Inflammatory macrophage treated with lipopolysaccharide for 1 hour (primary cell): ENCODE data around the gene GPR183.

ENCODE experiments used
- DNase-seq, 2 donors: peaks; one replicate each; pipeline ENCODE4 v3.0.0-alpha.2; 2020 to 2022

The GPR183 gene

DNA sequence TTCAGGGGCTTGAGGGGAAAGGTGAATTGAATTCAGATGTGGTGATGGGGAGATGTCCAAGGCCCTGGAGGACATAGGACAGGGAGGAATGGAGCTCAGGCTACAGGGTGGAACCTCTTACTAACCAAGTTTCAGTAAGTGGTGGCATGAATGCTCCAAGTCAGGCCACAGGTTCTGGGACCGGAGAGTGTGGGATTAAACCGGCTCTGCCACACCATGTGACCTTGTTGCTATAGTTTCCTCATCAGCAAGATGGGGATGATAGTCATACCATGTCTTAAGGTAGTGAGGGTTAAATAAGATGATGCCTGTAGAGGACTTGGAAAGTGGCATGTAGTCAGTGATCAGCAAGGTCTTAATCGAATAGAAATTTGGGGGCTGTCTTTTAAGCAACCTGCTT lies 16.3 kb downstream of the GPR183 start:
- no peak for DNase-seq

DNA sequence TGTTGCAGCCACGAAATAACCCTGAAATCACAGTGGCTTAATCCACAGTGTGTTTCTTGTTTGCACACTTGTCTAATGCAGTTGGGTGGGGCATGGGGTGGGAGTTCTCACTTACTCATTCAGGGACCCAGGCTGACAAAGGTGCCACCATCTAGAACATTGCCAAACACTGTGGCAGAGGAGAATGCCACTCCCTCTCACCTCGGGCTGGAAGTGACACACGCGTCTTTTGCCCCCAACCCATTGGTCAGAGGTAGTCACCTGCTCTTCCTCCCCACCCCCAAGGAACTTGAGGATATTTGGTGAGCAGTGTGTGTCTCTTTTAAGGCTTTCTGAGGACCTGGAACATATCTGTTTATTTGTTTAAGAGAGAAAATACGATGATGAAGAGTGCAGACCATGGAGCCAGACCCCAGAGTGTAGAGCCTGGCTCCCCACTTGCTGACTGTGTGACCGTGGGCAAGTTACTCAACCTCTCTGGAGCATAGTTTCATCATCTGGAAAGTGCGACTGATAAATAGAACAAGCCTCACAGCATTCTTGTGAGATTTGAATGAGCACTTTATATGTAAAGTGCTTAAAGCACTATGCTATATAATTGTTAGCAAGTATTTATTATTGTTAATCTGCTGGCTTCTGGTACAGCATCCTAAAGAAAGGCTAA lies 17.4 kb downstream of the GPR183 start:
- no peak for DNase-seq

DNA sequence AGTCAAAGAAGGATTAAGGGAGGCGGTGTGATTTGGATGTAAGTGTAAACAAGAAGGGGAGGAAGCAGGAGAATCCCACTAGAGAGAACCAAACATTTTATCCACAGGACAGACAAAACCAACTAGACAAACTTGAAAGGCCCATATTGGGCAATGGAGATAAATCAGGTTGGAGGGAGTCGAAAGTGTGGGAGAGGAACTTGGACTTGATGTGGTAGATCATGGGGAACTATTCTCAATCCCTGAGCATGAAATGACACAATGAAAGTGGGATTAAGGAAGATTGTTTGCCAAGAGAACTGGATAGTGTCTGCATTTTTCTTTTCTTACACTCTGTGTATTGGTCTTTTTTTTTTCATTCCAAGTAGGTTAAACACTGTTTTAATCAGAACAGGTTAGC lies 17.9 kb downstream of the GPR183 start:
- DNase-seq = peak in 1 of 2 donors; percentile 73

DNA sequence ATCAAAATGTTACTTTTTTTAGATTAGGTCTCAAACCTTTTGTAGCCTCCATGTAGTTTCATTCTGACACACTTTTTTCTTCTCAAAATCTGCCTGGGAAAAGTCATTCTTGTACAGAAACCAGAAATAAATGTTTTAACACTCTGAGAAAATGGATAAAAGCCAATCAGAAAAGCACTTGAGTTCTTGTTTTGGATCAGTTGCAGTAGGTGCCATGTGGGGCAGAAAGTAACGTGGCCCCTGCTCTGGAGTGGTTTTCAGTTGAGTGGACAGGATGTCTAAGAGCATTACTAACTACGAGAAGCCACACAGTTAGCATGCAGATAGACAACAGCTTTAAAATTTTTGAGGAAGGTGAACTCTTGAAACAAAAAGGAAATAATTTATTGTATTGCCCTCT lies 19.1 kb downstream of the GPR183 start:
- no peak for DNase-seq

DNA sequence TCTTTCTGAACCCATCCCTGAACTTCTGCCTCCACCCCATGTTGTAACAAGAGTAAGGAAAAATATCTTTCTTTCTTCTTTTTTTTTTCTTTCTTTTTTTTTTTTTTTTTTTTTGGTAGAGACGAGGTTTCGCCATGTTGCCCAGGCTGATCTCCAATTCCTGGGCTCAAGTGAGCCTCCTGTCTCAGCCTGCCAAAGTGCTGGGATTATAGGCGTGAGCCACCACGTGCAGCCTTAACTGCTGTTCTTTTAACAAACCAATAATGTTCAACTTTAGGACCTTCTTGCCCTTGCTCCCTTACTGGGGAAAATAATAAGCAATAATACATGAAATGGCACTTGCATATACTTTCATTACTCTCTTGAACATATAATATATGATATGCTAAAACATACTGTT lies 19.6 kb downstream of the GPR183 start:
- DNase-seq = no peak

DNA sequence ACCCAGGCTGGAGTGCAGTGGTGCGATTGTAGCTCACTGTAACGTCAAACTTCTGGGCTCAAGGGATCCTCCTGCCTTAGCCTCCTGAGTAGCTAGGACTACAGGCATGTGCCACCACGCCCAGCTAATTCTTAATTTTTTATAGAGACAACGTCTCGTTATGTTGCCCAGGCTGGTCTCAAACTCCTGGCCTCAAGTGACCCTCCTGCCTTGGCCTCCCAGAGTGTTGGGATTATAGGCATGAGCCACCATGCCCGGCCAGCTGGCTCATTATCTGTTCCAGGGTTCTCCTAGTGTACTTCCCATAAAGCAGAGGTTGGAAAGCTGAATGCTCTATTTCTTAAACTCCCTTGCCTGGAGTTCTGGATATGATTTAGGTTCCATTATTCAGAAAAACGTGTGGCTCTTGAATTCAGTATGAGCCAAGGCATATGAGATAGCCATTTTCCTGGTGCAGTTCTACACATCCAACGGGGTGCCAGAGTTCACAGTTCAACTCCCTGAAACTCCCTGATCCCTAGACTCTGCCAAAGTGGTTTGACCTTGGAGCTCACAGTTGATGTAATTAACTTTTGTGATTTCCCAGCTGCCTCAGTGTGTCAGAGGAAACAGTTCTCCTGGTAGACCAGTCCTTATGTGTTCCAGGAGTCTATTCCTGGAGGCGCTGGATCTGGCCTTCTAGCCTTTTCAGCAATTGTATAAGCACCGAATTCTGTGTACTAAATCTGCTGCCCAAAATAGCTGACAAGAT lies 21.6 kb downstream of the GPR183 start:
- DNase-seq = no peak

DNA sequence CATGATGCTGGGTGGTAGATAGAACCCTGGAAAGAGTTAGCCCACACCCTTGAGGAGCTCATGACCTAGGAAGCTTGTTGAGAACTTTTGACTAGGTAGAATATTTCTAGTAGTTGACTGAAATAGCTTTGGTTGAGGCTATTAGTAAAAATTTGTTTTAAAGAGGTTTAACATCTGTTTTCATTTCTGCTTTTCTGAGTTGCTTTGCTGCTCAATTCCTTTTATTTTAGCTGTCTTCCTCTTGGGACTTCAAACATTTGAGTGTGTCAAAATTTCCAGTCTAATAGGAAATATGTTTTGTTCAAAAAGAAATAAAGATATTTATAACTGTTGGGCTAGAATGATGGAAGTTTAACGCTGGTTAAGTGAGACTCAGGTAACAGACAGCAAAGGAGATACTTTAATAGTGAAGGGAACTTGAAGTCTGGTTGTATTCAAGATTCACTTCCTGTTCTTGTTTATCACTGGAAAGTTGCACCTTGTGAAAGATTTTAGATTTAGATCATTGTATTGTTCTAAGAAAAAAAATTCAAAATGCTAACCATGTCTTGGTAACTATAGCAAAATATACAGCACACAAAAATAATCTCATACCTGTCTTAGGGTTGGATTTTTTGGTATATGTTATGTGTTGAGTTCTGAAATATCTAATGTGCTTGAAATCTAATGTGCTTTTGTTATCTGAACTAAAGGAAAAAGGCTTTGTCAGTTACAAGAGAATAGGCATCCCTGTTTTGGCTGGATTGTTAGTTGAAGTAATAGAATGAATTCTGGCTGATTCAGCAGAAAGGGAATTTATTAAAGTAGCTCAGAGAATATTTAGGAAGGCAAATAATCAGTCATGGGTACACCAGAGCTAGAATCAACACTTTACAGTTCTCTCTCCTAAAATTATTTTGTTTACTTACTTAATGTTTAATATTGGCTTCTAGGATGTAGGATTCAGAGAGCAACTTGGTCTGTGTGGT lies 24.7 kb downstream of the GPR183 start:
- peak; percentile 62 to 71 for DNase-seq

DNA sequence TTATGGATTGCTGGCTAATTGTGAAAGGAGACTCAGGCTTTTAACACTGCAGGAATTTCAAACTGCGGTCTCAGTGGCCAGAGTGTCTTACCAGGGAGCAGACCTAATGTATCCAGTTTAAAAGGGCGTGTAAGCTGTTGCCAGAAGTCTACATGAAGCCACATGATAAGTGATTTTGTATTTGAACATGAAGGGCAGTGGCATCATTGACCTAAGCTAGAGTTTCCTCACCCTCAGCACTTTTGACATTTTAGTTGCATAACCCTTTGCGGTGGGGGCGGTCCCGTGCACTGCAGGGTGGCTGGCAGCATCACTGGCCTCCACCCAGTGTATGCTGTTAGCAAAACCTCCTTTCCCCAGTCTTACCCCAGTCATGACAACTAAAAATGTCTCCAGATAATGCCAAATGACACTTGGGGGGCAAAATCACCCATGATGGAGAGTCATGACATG lies 25.4 kb downstream of the GPR183 start:
- DNase-seq = peak; percentile 87 to 93

DNA sequence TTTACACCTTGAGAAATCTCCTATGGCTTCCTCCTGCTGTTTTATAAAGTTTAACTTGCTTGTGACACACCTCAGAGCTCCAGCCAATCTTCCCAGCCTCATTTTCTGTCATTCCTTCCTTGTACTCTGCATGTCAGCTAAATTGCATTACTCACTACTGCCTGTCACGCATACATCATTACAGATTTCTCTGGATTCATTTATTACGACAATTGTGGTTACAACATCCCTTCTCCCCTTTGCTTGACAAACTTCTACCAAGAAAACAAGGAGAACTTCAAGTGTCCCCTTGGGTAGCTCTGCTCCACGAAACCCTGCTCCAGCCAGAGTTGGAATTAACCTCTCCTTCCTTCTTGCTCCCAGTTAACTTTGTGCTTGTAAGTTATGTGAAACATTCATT lies 27.0 kb downstream of the GPR183 start:
- DNase-seq = peak; percentile 81 to 87

DNA sequence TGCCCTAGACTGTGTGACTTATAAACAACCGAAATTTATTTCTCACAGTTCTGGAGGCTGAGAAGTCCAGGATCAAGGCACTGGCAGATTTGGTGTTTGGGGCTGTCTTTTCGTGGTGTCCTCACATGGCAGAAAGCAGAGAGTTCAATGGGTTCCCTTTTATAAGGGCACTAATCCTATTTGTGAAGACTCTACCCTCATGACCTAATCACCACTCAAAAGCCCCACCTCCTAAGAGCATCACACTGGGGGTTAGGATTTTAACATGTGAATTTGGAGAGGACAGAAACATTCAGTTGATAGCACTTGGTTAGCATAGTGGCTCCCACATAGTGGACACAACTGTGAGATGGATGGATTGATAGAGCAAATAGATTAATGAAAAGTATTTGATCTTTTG lies 27.6 kb downstream of the GPR183 start:
- no peak for DNase-seq

DNA sequence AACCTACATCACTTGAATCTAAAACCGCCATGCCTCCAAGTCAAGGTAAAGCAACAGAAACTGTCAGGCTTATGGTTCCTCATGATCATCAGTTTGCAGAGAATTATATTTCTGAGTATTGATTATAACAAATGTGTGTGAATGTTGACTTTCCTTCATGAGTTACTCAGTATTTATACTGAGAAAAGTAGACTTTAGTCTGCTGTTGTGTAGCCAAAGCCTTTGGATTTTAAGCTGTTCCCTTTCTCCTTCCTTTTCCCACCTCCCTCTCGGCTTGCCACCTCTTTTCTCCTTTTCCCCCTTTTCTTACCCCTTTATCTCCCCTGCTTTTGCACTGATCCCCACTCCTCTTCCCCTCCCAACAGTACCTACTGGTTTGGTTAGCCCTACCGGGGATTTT lies 28.4 kb downstream of the GPR183 start:
- DNase-seq = no peak

DNA sequence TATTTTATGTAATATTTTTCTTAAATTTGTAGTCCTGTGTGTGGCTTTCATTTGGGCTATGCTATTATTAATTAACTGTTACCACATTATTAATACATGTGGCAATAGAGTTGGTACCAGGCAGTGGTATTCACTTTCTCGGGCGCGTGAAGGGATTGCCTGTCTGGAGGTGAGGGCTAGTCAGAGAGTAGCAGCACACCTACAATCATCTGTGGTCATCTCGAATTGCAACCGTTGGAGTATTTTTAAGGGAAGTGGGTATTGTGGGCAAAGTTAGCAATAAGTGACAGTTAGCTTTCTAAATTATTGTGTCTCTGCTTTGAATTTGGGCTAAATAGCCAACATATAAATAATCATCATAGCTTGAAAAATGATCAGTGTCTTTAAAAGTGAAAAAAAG lies 29.0 kb downstream of the GPR183 start:
- no peak for DNase-seq

DNA sequence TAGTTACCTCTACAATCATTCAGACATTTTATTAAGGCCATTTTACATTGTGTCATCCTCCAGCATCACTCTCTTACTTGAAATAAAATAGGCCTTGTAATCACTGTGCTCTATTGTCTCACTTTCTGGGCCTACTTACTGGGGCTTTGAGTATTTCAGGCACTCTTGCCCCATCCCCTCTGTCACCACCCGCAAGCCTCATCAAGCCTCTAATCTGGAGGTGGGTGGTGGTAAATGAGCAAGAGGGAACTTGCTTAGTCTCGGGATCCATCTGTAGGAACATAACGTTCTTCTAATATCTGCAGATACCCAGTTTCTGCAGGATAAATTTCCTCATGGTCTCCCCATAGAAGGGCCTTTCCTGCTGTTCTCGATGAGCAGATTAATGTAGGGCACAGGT lies 29.6 kb downstream of the GPR183 start:
- DNase-seq = peak; percentile 77 to 94

DNA sequence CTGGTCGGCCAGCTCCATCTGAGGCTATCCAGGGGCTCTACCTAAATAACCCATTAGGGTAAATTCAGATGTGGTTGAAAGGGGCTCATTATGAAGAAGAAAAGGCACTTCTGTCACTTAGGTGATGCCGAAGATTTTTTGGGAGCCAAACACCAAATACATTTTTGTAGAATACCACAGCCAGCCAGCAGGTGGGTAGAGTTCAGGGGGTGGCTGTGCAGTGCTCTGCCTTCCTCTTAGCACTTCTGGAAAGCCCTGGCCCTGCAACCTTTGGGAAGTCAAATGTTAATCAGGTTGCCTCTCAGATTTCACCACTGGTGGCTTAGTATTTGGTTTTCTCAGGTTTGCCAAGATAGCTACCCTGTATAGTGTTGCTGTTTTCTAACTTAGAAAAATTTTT lies 30.5 kb downstream of the GPR183 start:
- peak in 1 of 2 donors; percentile 8 for DNase-seq

DNA sequence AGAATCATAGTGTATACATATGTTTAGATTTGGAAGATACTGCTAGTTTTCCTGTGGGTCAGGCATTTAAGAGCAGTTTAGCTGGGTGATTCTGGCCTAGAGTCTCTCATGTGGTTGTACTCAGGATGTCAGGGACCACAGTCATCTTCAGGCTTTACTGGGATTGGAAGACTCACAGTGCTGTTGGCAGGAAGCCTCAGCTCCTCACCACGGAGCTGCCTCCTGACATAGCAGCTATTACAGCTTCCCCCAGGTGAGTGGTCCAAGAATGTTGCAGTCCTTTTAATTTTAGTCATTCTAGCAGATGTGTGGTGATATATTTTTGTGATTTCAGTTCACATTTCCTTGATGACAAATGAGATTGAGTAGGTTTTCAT lies 32.1 kb downstream of the GPR183 start:
- no peak for DNase-seq

DNA sequence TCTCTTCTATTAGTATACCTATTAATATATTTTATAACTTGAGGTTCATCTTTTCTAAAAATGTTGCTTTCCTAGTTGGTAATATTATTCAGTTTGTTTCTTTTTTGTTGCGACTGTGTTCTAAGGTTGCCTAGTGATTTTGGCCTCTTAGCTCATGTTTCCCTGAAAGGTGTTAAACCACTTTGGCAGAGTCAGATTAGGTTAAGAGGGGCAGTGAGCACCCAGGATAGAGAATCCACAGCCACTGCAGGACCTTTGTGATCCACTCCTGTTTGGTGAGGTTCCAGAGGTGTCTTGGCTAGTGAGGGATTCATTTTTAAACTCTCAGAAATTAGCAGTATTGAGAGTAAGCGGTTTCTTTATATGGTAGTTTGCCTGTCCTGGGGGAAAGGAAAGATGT lies 34.1 kb downstream of the GPR183 start:
- no peak for DNase-seq

DNA sequence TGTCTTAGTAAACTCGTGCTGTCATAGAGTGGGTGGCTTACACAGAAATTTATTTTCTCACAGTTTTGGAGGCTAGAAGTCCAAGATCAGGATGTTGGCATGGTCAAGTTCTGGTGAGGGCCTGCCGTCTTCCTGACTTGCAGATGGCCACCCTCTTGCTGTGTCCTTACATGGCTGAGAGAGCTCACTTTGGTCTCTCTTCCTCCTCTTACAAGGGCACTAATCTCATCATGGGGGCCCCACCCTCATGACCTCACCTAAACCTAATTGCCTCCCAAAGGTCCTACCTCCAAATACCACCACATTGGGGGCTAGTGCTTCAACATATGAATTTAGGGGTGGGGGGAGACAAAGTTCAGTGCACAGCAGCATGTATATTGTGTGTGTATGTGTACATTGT lies 34.7 kb downstream of the GPR183 start:
- DNase-seq = no peak

DNA sequence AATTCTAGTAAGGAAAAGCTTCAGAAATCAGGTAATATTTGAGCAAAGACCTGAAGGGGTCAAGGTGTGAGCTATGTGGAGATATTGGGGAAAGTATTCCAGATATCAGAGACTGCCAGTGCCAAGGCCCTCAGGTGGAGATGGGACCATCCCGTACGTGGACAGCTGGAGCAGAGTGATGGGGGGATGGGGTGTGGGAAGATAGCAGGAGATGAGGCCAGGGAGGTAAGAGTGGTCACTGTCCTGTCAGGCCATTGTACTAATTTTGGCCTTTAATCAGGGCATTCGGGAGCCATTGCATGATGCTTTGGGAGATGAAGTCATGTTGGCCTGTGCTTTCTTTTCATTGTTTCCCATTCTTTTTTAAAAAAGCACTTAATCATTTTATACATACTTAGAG lies 36.0 kb downstream of the GPR183 start:
- no peak for DNase-seq

DNA sequence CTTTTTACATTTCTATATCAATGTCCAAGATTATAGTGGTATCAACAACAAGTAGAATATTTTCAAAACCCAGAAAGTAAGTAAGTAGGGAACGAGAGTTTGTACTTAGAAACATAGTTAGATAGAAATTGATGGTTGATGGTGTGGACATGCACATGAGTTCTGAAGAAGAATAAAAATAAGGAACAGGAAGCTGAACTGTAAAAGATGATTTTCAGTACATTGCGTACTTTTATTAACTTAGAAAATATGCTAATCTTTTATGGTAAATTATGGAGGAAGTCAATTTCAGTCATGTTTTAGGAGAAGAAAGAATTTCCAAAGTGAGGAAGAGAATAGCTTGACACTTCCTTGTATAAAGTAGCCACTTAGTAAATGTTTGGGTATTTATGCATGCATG lies 36.7 kb downstream of the GPR183 start:
- DNase-seq = peak; percentile 52 to 63

DNA sequence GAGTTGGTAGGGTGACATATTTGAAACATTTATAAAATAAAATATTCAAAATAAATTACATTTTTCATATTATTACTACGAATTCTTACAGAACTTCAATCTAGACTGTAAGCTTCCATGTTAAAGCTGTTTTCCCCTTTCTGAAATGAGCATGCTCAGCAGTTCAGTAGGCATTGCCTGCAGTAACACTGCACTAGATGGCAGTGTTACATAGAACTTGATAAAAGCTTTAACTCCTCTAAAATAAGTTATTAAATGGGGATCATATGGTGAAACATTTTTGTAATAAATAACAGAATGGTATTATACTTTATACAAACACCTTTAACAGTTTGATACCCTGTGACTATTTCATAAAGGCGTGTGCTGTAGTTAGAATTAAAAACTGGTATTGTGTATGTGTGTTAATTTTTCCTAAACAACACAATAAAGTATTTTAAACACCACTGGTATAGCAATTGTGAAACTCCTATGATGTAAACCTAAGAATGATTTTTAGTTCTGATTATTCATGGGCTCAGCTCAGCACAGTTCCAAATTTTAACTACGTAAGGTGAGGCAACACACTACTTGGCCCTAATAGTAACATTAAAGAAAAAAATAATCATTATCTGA lies 37.5 kb downstream of the GPR183 start:
- DNase-seq = peak; percentile 73 to 74

DNA sequence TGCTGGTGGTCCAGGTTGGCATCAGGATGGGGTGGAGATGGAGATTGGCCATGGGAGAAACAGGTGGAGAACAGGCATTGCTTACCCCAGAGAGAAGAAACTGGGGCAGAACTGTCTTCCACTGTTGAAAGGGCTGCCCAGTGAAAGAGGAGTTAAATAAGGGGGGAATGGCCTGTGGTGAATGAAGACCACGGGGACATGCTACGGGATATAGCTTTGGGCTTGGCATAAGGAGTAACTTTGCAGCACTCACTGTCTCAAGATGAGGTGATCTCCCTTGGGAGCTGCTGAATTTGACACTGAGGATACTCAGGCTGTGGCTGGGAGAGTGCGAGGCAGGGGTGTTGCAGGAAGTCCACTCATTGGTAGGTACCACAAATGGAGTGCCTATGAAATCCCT lies 38.4 kb downstream of the GPR183 start:
- no peak for DNase-seq

DNA sequence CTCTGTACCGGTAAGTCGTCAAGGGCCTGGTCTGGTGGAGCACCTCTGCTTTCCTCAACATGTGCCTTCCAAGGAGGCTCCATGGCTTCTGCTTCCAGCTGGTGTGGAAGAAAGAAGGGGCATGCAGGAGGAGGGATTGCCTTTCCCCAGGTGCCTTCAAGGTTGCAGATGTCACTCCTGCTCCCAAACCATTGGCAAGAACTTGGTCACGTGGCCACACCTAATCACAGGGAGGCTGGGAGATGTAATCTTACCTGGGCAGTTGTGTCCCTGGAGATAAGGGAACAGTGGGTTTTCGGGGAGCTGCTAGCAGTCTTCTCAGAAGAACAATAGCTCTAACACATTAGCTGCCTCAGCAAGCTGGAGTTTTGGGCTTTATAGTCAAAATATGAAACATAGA lies 39.3 kb downstream of the GPR183 start:
- DNase-seq = no peak

DNA sequence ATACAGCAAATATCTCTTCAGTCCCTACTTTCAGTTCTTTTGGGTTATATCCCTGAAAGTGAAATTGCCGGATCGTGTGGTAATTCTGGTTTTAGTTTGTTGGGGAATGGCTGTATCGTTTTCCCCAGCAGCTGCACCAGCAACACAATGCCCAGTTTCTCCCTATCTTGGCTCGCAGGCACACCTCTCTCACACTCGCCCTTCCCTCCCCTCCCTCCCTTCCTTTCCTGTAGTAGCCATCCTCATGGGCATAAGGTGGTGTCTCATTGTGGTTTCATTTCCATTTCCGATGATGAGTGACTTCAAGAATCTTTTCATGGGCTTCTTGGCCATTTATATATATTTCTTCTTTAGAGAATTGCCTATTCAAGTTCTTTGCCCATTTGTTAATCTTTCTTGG lies 40.4 kb downstream of the GPR183 start:
- DNase-seq = no peak
